CD4-positive, CD25-positive, alpha-beta regulatory T cell (primary cell): Measurements from ENCODE around the gene OR6J1. TPM values are rescaled to one million over a fixed set of nuclear protein-coding genes. Genes with fewer than 3 reads are reported as not detected.

Experiments
- ATAC-seq, 2 donors: fragments of 150-1000 bp; cut with Tn5 transposase; one replicate each; pipeline ENCODE4 v1.10.0; 2021; ENCODE audit warnings: low read depth in 2 of 2, moderate number of reproducible peaks in 2 of 2, moderate library complexity in 1 of 2
- DNase-seq, 3 donors: peaks; one replicate each; pipeline versions ENCODE4 v3.0.0 to v3.0.0-alpha.2; 2012 to 2022; ENCODE audit warnings: mixed read lengths in 1 of 3
- H3K27ac ChIP-seq: one replicate; pipeline ENCODE4 v1.7.0; 2013; ENCODE audit warnings: mild to moderate bottlenecking, low read length; ENCODE audit not compliant: insufficient read depth, poor library complexity, severe bottlenecking
- H3K27me3 ChIP-seq: one replicate; pipeline ENCODE4 v1.7.0; 2013; ENCODE audit warnings: low read length; ENCODE audit not compliant: control insufficient read depth, insufficient read depth
- H3K36me3 ChIP-seq: one replicate; pipeline ENCODE4 v1.7.0; 2013; ENCODE audit warnings: mild to moderate bottlenecking, low read length, moderate library complexity; ENCODE audit not compliant: control insufficient read depth, insufficient read depth
- H3K4me1 ChIP-seq: 2 replicates; pipeline ENCODE4 v1.7.0; 2013; ENCODE audit warnings: mild to moderate bottlenecking, low read length; ENCODE audit not compliant: insufficient read depth, control insufficient read depth, poor library complexity, severe bottlenecking
- H3K4me3 ChIP-seq: one replicate; pipeline ENCODE4 v1.7.0; 2013; ENCODE audit warnings: low read depth, mild to moderate bottlenecking, low read length, moderate library complexity
- H3K9me3 ChIP-seq, 2 experiments: 1 replicate in 1 of 2; 2 replicates in 1 of 2; pipeline ENCODE4 v1.7.0; 2013; ENCODE audit warnings: low read length in 2 of 2, mild to moderate bottlenecking in 1 of 2, moderate library complexity in 1 of 2; ENCODE audit not compliant: control insufficient read depth in 2 of 2
- H3K27ac Mint-ChIP-seq, 3 donors: one replicate each; pipeline ENCODE4 v1.8.0; 2020 to 2022; ENCODE audit warnings: mild to moderate bottlenecking in 3 of 3, mixed read lengths in 3 of 3, moderate library complexity in 2 of 3
- H3K27me3 Mint-ChIP-seq: one replicate; pipeline ENCODE4 v1.8.0; 2022; ENCODE audit warnings: mild to moderate bottlenecking, mixed read lengths
- H3K36me3 Mint-ChIP-seq: one replicate; pipeline ENCODE4 v1.8.0; 2020; ENCODE audit warnings: mixed read lengths
- H3K4me1 Mint-ChIP-seq, 4 donors: one replicate each; pipeline ENCODE4 v1.8.0; 2020 to 2022; ENCODE audit warnings: mixed read lengths in 4 of 4, mild to moderate bottlenecking in 1 of 4
- H3K4me3 Mint-ChIP-seq, 4 donors: one replicate each; pipeline ENCODE4 v1.8.0; 2020 to 2022; ENCODE audit warnings: mild to moderate bottlenecking in 4 of 4, mixed read lengths in 4 of 4, moderate library complexity in 3 of 4
- H3K9me3 Mint-ChIP-seq, 7 donors: one replicate each; pipeline ENCODE4 v1.8.0; 2020 to 2022; ENCODE audit warnings: mixed read lengths in 7 of 7, mild to moderate bottlenecking in 3 of 7, moderate library complexity in 2 of 7
- polyA plus RNA-seq, 4 donors: library from polyadenylated mRNA; unstranded; fragments of 300-500 nt; fragmentation: Illumina TruSeq; gene quantifications; one replicate each; pipeline ENCODE4 v1.2.3, GENCODE V29; 2021
- total RNA-seq: library from RNA; stranded (reverse); gene quantifications from one replicate; pipeline ENCODE4 v1.2.3, GENCODE V29; 2022

OR6J1 gene
- total and polyA plus RNA-seq, 5 donors from 2014 or later, result not detected

GRCh38 chr14:22606380-22606779 lies 37.8 kb downstream of the OR6J1 start:
- Mint-ChIP-seq H3K36me3 (peaks cover 70% of the 10 kb centered on the region), H3K4me1 (peaks cover 0 to 8% (median 5%) of the 10 kb centered on the region in 4 donors), H3K27ac (no peak overlapping the region), H3K4me3 (peak overlapping the region in 1 of 4 donors; percentile 4), H3K27me3 (no peaks in the 10 kb centered on the region), H3K9me3 (peaks cover 0 to 3% (median 0%) of the 10 kb centered on the region in 7 donors)
- Histone ChIP-seq H3K36me3 (peaks cover 64% of the 10 kb centered on the region), H3K9me3 (no peaks in the 10 kb centered on the region), H3K27ac (no peak overlapping the region), H3K4me3 (no peak overlapping the region), H3K27me3 (no peaks in the 10 kb centered on the region), H3K4me1 (no peaks in the 10 kb centered on the region)
- ATAC-seq, result no peak
- no peak for DNase-seq

DNA sequence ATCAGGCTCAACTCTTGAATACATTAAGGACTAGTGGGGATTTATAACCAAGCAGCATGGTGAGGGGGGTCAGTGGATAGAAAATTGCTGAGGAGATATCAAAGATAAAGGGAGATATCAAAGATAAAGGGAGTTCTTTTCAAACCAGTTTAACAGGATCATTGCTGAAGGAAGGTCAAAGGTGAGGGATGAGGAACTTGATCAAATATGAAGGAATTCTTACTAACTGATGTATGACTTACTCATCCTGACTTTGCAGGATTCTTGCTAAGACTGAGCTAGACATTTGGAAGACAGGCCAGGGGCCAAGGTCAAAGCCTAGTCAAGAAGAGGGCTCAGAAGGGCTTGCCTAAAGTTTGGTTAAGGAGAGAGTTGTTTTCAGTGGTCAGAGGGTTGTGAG lies 41.3 kb downstream of the OR6J1 start:
- Mint-ChIP-seq H3K27me3 (no peaks in the 10 kb centered on the region), H3K27ac (peak overlapping the region in 1 of 3 donors; percentile 60), H3K4me1 (peaks cover 8 to 34% (median 27%) of the 10 kb centered on the region in 4 donors), H3K9me3 (peaks cover 0 to 3% (median 0%) of the 10 kb centered on the region in 7 donors), H3K4me3 (peak overlapping the region in 1 of 4 donors; percentile 4), H3K36me3 (peaks cover 53% of the 10 kb centered on the region)
- no peak for DNase-seq
- no peaks in the 10 kb centered on the region for H3K9me3 ChIP-seq
- no peak overlapping the region for H3K4me3 ChIP-seq
- H3K36me3 ChIP-seq, result peaks cover 48% of the 10 kb centered on the region
- no peaks in the 10 kb centered on the region for H3K27me3 ChIP-seq
- no peak for ATAC-seq
- H3K4me1 ChIP-seq, result peaks cover 14% of the 10 kb centered on the region
- no peak overlapping the region for H3K27ac ChIP-seq

DNA sequence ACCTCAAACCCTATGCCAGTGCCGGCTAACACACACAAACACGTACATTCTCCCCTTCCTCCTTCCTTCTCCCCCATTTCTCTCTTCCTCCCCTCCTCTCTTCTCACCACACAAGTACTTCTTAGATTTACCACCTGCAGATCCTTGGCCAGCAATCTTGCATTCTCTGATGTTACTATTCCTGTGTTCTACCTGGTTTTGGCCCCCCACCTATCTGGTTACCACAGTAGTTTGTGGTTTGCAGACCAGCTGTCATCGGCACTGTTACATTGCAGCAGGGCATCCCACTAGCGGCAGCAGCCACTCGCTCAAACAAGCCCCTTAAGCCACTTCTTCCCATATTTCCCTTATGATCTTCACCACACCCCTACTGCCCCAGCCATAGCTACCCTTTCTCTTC lies 42.2 kb downstream of the OR6J1 start:
- Histone ChIP-seq H3K9me3 (no peaks in the 10 kb centered on the region), H3K27me3 (no peaks in the 10 kb centered on the region), H3K4me1 (peaks cover 16% of the 10 kb centered on the region), H3K4me3 (no peak overlapping the region), H3K27ac (no peak overlapping the region), H3K36me3 (peaks cover 41% of the 10 kb centered on the region)
- Mint-ChIP-seq H3K4me1 (peaks cover 8 to 40% (median 30%) of the 10 kb centered on the region in 4 donors), H3K36me3 (peaks cover 48% of the 10 kb centered on the region), H3K27me3 (no peaks in the 10 kb centered on the region), H3K4me3 (peak overlapping the region in 1 of 4 donors; percentile 4), H3K27ac (peak overlapping the region in 1 of 3 donors; percentile 37), H3K9me3 (peaks cover 0 to 3% (median 0%) of the 10 kb centered on the region in 7 donors)
- DNase-seq, result no peak
- ATAC-seq, result no peak

- DNase-seq, result no peak
- Mint-ChIP-seq H3K9me3 (peaks cover 0 to 3% (median 0%) of the 10 kb centered on the region in 7 donors), H3K4me1 (peaks cover 8 to 40% (median 30%) of the 10 kb centered on the region in 4 donors), H3K36me3 (peaks cover 45% of the 10 kb centered on the region), H3K27ac (peak overlapping the region in 1 of 3 donors; percentile 20), H3K4me3 (peak overlapping the region in 1 of 4 donors; percentile 4), H3K27me3 (peaks cover 1% of the 10 kb centered on the region)
- no peak for ATAC-seq
- H3K27ac ChIP-seq, result no peak overlapping the region
- H3K4me1 ChIP-seq, result peaks cover 16% of the 10 kb centered on the region
- peaks cover 35% of the 10 kb centered on the region for H3K36me3 ChIP-seq
- H3K4me3 ChIP-seq, result no peak overlapping the region
- no peaks in the 10 kb centered on the region for H3K9me3 ChIP-seq
- no peaks in the 10 kb centered on the region for H3K27me3 ChIP-seq
Observed at GRCh38 chr14:22601456-22601855, 42.7 kb downstream of the OR6J1 start.

DNA sequence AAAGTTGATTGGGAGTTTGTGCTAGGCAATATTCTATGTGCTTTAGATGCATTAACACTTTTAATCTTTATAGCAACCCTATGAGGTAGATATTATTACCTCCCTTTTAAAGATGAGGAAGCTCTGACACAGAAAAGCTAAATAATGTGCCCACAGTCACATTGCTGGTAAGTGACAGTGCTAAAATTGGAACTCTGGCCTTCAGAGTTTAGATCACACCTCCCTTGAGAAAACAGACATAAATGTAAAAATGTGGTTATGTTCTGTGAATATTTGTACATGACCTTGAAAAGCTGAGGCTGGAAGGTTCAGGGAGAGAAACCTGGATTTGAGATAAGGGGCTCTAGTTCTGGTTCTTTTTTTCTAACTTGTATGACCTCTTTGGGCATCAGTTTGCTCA lies 44.1 kb downstream of the OR6J1 start:
- peaks cover 15% of the 10 kb centered on the region for H3K27me3 Mint-ChIP-seq
- ATAC-seq (no peak), DNase-seq (no peak)
- peaks cover 33% of the 10 kb centered on the region for H3K36me3 Mint-ChIP-seq
- peaks cover 8 to 40% (median 30%) of the 10 kb centered on the region in 4 donors for H3K4me1 Mint-ChIP-seq
- H3K27ac Mint-ChIP-seq, result peak overlapping the region in 1 of 3 donors; percentile 8
- Histone ChIP-seq H3K4me3 (peak overlapping the region; percentile 16), H3K27ac (no peak overlapping the region), H3K27me3 (peaks cover 6% of the 10 kb centered on the region), H3K4me1 (peaks cover 16% of the 10 kb centered on the region), H3K9me3 (no peaks in the 10 kb centered on the region), H3K36me3 (peaks cover 21% of the 10 kb centered on the region)
- H3K4me3 Mint-ChIP-seq, result peak overlapping the region in 2 of 4 donors; percentile 98 to 99
- H3K9me3 Mint-ChIP-seq, result peaks cover 0 to 3% (median 0%) of the 10 kb centered on the region in 7 donors

DNA sequence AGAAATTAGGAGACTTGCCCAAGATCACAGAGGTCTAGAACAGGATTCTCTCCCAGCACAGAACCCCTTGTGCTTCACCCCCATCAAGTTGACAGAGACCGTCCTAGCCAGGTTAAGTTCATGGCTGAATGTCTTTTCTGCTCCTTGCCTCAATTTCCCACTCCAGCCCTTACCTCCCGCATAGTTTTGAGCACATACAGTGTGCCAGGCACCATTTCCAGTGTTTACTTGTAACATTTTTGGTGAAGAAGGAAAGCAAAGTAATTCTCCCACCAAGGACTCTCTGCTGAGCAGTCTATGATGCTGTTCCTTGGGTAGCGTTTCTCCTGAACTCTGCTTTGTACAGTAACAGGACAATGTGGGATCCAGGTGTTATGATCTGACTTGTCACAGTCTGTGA lies 44.8 kb downstream of the OR6J1 start:
- Histone ChIP-seq H3K27me3 (peaks cover 10% of the 10 kb centered on the region), H3K4me1 (peaks cover 16% of the 10 kb centered on the region), H3K36me3 (peaks cover 18% of the 10 kb centered on the region), H3K4me3 (peak overlapping the region; percentile 92), H3K27ac (no peak overlapping the region), H3K9me3 (no peaks in the 10 kb centered on the region)
- peak overlapping the region in 2 of 3 donors; percentile 36 to 93 for H3K27ac Mint-ChIP-seq
- no peak for ATAC-seq
- H3K36me3 Mint-ChIP-seq, result peaks cover 29% of the 10 kb centered on the region
- H3K4me1 Mint-ChIP-seq, result peaks cover 8 to 40% (median 30%) of the 10 kb centered on the region in 4 donors
- H3K4me3 Mint-ChIP-seq, result peak overlapping the region; percentile 92 to 99 (median 96)
- no peak for DNase-seq
- H3K27me3 Mint-ChIP-seq, result peaks cover 22% of the 10 kb centered on the region
- peaks cover 0 to 3% (median 0%) of the 10 kb centered on the region in 7 donors for H3K9me3 Mint-ChIP-seq

DNA sequence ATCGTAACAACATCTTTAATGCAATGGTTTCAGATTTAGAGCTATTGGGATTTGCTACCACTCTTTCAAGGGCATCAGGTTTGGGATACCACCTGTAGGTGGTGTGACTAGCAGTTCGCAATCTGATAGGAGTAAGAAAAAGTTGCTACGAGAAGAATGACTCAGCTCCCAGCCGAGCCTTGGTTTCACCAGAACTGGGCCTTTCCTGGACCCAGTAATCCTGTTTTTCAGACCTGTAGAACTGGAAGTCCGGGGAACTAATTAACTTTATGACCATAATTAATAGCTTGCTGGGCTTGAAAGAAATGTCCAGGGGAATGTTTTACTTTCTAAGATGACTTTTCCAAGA lies 45.3 kb downstream of the OR6J1 start:
- Histone ChIP-seq H3K36me3 (peaks cover 17% of the 10 kb centered on the region), H3K27ac (no peak overlapping the region), H3K9me3 (no peaks in the 10 kb centered on the region), H3K4me1 (peaks cover 16% of the 10 kb centered on the region), H3K4me3 (peak overlapping the region; percentile 92), H3K27me3 (peaks cover 10% of the 10 kb centered on the region)
- peaks cover 8 to 40% (median 30%) of the 10 kb centered on the region in 4 donors for H3K4me1 Mint-ChIP-seq
- peak; percentile 66 to 69 for ATAC-seq
- H3K27ac Mint-ChIP-seq, result peak overlapping the region; percentile 82 to 93 (median 91)
- peaks cover 0 to 3% (median 0%) of the 10 kb centered on the region in 7 donors for H3K9me3 Mint-ChIP-seq
- H3K27me3 Mint-ChIP-seq, result peaks cover 25% of the 10 kb centered on the region
- peaks cover 28% of the 10 kb centered on the region for H3K36me3 Mint-ChIP-seq
- H3K4me3 Mint-ChIP-seq, result peak overlapping the region; percentile 92 to 99 (median 96)
- peak in 2 of 3 donors; percentile 35 to 59 for DNase-seq
